Left renal cortex interstitium (tissue), 4 donors: ENCODE measurements around the gene SCAPER. TPM values are rescaled to one million over a fixed set of nuclear protein-coding genes. Genes with fewer than 3 reads are reported as not detected.
A peak's percentile ranks its signal among the peaks of the same experiment; 100 is the strongest.
"Not testable (repeated sequence)": the region's sequence is repeated elsewhere in the genome, so short reads cannot be mapped to it uniquely, and the experiment has no call there.

Source experiments
- DNase-seq, 4 donors: peaks; one replicate each; pipeline ENCODE4 v3.0.0-alpha.2; 2013; ENCODE audit warnings: low read depth in 4 of 4, low spot score in 2 of 4, missing footprints in 1 of 4
- polyA plus RNA-seq, 4 donors: library from polyadenylated mRNA; unstranded; fragments of 120-200 nt; gene quantifications; one replicate each; pipeline ENCODE4 v1.2.1, GENCODE V29; 2013; ENCODE audit not compliant: insufficient read length in 4 of 4

SCAPER gene
- polyA plus RNA-seq, 4 donors, result 19.7 to 26.0 (median 22.9) TPM

- peak in 1 of 4 donors; percentile 44 for DNase-seq
These were observed 594.6 kb downstream of the SCAPER start for GRCh38 chr15:76310475-76311099.

GRCh38 chr15:76309601-76310330, 595.4 kb downstream of the SCAPER start:
- no peak for DNase-seq

GRCh38 chr15:76303909-76304308, 601.2 kb downstream of the SCAPER start:
- no peak for DNase-seq

GRCh38 chr15:76299786-76300185, 605.4 kb downstream of the SCAPER start:
- DNase-seq, result no peak

GRCh38 chr15:76298986-76299385, 606.2 kb downstream of the SCAPER start:
- DNase-seq, result no peak

GRCh38 chr15:76297951-76298350, 607.2 kb downstream of the SCAPER start:
- DNase-seq, result not testable (repeated sequence)

Other genes starting within 250 kb of the SCAPER start
- 100 to 1,000 TPM; 199 to 244 (median 233) TPM for gene RCN2, start 26.4 kb upstream of the SCAPER start, polyA plus RNA-seq
- gene PSTPIP1, start 89.8 kb upstream of the SCAPER start, polyA plus RNA-seq, result 1 to 10 TPM in 3 of 4 donors, under 1 TPM in 1; 0.59 to 2.4 (median 1.3) TPM
- gene TSPAN3, start 165.8 kb upstream of the SCAPER start, polyA plus RNA-seq, result 100 to 1,000 TPM; 391 to 515 (median 455) TPM